OCI-LY3 (cell line): Measurements from ENCODE around the gene IL22RA2.

Experiments used
- H2AFZ ChIP-seq: fragments of 200-600, 300-600 bp; shearing (Covaris generic); 2 replicates; pipeline ENCODE4 v1.6.0; 2014; ENCODE audit warnings: antibody characterized with exemption, low read depth, low read length
- H3K27ac ChIP-seq: fragments of 200-600, 300-600 bp; sonication (generic); 2 replicates; pipeline ENCODE4 v1.5.1; 2014; ENCODE audit warnings: mild to moderate bottlenecking, low read length, moderate library complexity, mixed read lengths
- H3K27me3 ChIP-seq: fragments of 200-600, 300-600 bp; sonication (generic); 2 replicates; pipeline ENCODE4 v1.6.1; 2014; ENCODE audit warnings: low read depth, low read length, mixed read lengths
- H3K36me3 ChIP-seq: fragments of 200-600, 300-600 bp; sonication (generic); replicated peaks from 2 replicates; pipeline ENCODE3; 2014; ENCODE audit warnings: low read depth, low read length, mixed read lengths
- H3K4me1 ChIP-seq: fragments of 300-600, 200-600 bp; sonication (generic); 2 replicates; pipeline ENCODE4 v1.6.1; 2014; ENCODE audit warnings: low read length, mixed read lengths
- H3K4me2 ChIP-seq: fragments of 200-600, 300-600 bp; sonication (generic); 2 replicates; pipeline ENCODE4 v1.6.1; 2014; ENCODE audit warnings: low read length, mixed read lengths
- H3K4me3 ChIP-seq: fragments of 300-600, 200-600 bp; sonication (generic); 2 replicates; pipeline ENCODE4 v1.5.1; 2014; ENCODE audit warnings: antibody characterized with exemption, mild to moderate bottlenecking, low read length, moderate library complexity
- H3K79me2 ChIP-seq: fragments of 300-600, 200-600 bp; shearing (Covaris generic); 2 replicates; pipeline ENCODE4 v1.6.1; 2014; ENCODE audit warnings: mild to moderate bottlenecking, low read length, mixed read lengths
- H3K9ac ChIP-seq: fragments of 300-600, 200-600 bp; shearing (Covaris generic); 2 replicates; pipeline ENCODE4 v1.6.0; 2014; ENCODE audit warnings: mild to moderate bottlenecking, low read length, moderate library complexity
- H3K9me3 ChIP-seq: fragments of 200-600, 300-600 bp; shearing (Covaris generic); 2 replicates; pipeline ENCODE4 v1.6.1; 2014; ENCODE audit warnings: low read length, mixed read lengths; ENCODE audit not compliant: insufficient read depth
- H4K20me1 ChIP-seq: fragments of 200-600, 300-600 bp; sonication (generic); 2 replicates; pipeline ENCODE4 v1.6.1; 2016; ENCODE audit warnings: low read length, mixed read lengths; ENCODE audit not compliant: insufficient read depth
- EZH2phosphoT487 ChIP-seq: fragments of 200-600 bp; shearing (Covaris generic); IDR thresholded peaks from 2 replicates; pipeline ENCODE4 v1.6.1; 2018; ENCODE audit warnings: antibody characterized with exemption, mixed run types, low read depth
- TF ChIP-seq, protein P1 (sequence below): fragments of 200-600, 300-600 bp; sonication (generic); IDR thresholded peaks from 2 replicates; pipeline ENCODE4 v1.5.1; 2014; ENCODE audit warnings: antibody characterized with exemption, low read length, low read depth

IL22RA2 gene

DNA sequence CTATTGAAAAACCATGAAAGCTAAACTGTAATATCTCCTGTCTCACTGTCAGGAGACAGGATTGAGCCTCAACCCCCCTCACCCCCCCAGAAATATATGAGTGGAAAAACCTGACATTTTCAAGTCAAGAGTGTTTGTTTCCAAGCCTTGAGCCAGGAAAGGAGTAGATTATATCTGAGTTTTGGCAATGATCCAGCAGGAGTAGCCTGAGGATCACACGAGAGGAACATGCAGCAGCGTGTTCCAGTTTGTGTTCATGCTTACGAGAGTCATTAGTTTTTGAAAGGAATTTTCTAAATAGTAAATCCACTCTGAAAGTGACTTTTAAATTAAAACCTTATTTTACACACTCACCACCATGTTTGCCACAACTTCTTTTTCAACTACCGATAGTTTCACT is 15.8 kb downstream of the IL22RA2 start:
- Histone ChIP-seq H3K27me3 (no peaks in the 10 kb centered on the region), H3K9me3 (0 out of 2 replicates have a peak, but pooled peaks cover 3% of the 10 kb centered on the region), H3K4me3 (no peak overlapping the region), H3K9ac (no peak overlapping the region), H3K79me2 (no peaks in the 10 kb centered on the region), H2AFZ (no peak overlapping the region), H3K4me2 (no peak overlapping the region), H4K20me1 (no peaks in the 10 kb centered on the region), H3K4me1 (peaks cover 8% of the 10 kb centered on the region), H3K36me3 (no peaks in the 10 kb centered on the region), H3K27ac (no peak overlapping the region)
- no peak for TF ChIP-seq EZH2phosphoT487
- TF ChIP-seq, protein P1, sequence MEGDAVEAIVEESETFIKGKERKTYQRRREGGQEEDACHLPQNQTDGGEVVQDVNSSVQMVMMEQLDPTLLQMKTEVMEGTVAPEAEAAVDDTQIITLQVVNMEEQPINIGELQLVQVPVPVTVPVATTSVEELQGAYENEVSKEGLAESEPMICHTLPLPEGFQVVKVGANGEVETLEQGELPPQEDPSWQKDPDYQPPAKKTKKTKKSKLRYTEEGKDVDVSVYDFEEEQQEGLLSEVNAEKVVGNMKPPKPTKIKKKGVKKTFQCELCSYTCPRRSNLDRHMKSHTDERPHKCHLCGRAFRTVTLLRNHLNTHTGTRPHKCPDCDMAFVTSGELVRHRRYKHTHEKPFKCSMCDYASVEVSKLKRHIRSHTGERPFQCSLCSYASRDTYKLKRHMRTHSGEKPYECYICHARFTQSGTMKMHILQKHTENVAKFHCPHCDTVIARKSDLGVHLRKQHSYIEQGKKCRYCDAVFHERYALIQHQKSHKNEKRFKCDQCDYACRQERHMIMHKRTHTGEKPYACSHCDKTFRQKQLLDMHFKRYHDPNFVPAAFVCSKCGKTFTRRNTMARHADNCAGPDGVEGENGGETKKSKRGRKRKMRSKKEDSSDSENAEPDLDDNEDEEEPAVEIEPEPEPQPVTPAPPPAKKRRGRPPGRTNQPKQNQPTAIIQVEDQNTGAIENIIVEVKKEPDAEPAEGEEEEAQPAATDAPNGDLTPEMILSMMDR, result no peak

DNA sequence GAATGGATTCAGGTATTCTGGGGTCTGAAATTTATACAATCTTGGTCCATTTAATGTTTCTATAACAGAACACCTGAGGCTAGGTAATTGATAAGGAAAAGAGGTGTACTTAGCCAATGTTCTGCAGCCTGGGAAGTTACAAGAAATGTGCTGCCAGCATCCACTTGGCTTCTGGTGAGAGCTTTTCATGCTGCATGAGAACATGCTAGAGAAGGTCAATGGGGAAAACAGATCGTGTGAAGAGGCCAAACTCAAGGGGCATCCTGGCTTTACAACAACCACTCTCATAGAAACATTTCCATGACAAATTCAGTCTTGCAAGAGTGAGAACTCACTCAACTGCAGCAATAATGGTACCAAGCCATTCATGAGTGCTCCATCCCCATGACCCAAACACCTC is 16.8 kb downstream of the IL22RA2 start:
- H3K4me2 ChIP-seq, result no peak overlapping the region

DNA sequence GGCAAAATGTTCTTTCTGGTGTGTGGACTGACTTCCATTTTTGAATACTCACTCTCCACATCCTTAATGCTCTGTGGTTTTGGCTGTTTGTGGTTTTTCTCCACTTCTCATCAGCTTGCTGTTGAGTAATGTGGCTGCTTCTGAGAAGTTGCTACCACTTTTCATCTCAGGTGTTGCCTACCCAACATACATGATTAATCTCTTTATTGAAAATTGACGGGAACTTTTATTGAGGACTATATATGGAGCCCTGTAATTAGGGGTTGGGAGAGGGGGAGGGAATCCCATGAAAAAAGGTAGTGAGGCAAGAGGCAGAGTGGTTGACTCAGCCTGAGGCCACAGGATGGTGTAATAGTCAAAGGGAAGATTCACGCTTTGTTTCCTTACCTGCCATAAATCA is 17.6 kb downstream of the IL22RA2 start:
- Histone ChIP-seq H3K27me3 (no peaks in the 10 kb centered on the region), H3K27ac (no peak overlapping the region), H3K79me2 (no peaks in the 10 kb centered on the region), H3K4me1 (peaks cover 10% of the 10 kb centered on the region), H3K9me3 (0 out of 2 replicates have a peak, but pooled peaks cover 3% of the 10 kb centered on the region), H3K36me3 (peaks cover 3% of the 10 kb centered on the region), H3K9ac (no peak overlapping the region), H4K20me1 (no peaks in the 10 kb centered on the region), H3K4me3 (no peak overlapping the region), H2AFZ (peak overlapping the region; percentile 54; the same call in 1 of the 2 replicates), H3K4me2 (0 out of 2 replicates have a peak overlapping the region, but pooled peaks have one; percentile 11)
- TF ChIP-seq, protein P1, result no peak
- TF ChIP-seq EZH2phosphoT487, result no peak

More for the DNA sequence above, 16.8 kb downstream of the IL22RA2 start:
- Histone ChIP-seq H4K20me1 (no peaks in the 10 kb centered on the region), H3K27ac (no peak overlapping the region), H3K79me2 (no peaks in the 10 kb centered on the region), H3K27me3 (no peaks in the 10 kb centered on the region), H2AFZ (no peak overlapping the region), H3K9me3 (0 out of 2 replicates have a peak, but pooled peaks cover 3% of the 10 kb centered on the region), H3K9ac (no peak overlapping the region), H3K4me3 (no peak overlapping the region), H3K4me1 (peaks cover 8% of the 10 kb centered on the region), H3K36me3 (no peaks in the 10 kb centered on the region)
- TF ChIP-seq, protein P1, result no peak
- no peak for TF ChIP-seq EZH2phosphoT487

DNA sequence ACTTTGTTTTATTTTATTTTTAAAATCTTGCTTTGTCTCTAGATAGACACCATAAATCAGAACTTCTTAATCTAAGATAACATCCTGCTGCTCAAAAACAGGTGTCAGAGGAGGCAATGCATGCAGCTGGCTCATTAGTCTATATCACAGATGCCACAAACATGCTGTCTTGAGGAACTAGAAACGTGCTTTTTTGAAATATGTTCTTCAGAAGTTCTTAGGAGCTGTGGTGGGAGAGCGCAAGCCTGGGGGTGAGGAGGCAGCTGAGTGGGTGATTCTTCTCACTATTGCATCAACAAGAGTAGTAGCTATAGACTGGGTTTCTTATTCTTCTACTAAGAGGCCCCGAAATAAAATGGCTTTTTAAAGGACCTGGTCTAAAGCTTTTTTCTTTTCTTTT is 23.4 kb downstream of the IL22RA2 start:
- Histone ChIP-seq H3K4me3 (no peak overlapping the region), H2AFZ (peak overlapping the region; percentile 77; the same call in 1 of the 2 replicates), H3K9ac (no peak overlapping the region), H3K4me1 (peaks cover 15% of the 10 kb centered on the region), H3K79me2 (no peaks in the 10 kb centered on the region), H3K27ac (peak overlapping the region; percentile 30; the same call in 1 of the 2 replicates), H3K27me3 (no peaks in the 10 kb centered on the region), H3K36me3 (peaks cover 4% of the 10 kb centered on the region), H4K20me1 (no peaks in the 10 kb centered on the region), H3K9me3 (no peaks in the 10 kb centered on the region), H3K4me2 (peak overlapping the region; percentile 17; the same call in 1 of the 2 replicates)
- no peak for TF ChIP-seq EZH2phosphoT487
- TF ChIP-seq, protein P1, result no peak
